HepG2 (cell line): ENCODE measurements around the gene SCMH1. TPM values are rescaled to one million over a fixed set of nuclear protein-coding genes. Genes with fewer than 3 reads are reported as not detected.

ENCODE experiments used
- ARNT2 ChIP-seq: sonication (generic); formaldehyde crosslinking; IDR thresholded peaks from 2 replicates; pipeline ENCODE4 v1.8.0; 2022; ENCODE audit warnings: mild to moderate bottlenecking, low read depth, missing genetic modification reagents, moderate library complexity
- ATAD3A ChIP-seq: sonication (generic); formaldehyde crosslinking; IDR thresholded peaks from 2 replicates; pipeline ENCODE4 v1.4.0; 2020; ENCODE audit warnings: missing genetic modification reagents
- ATF4 ChIP-seq, 2 experiments: fragments of 450-650 bp in 1 of 2; sonication (generic) in 1 of 2; formaldehyde crosslinking; IDR thresholded peaks; 2 replicates each; pipeline versions ENCODE4 v1.5.0 to v1.8.0; 2020 to 2022; ENCODE audit warnings: mild to moderate bottlenecking in 1 of 2, missing genetic modification reagents in 1 of 2
- CENPT ChIP-seq: sonication (generic); formaldehyde crosslinking; IDR thresholded peaks from 2 replicates; pipeline ENCODE4 v1.8.0; 2022; ENCODE audit warnings: low read depth, mild to moderate bottlenecking, moderate library complexity, missing genetic modification reagents
- HOXA9 ChIP-seq: sonication (generic); formaldehyde crosslinking; IDR thresholded peaks from 2 replicates; pipeline ENCODE4 v1.8.1; 2022; ENCODE audit warnings: missing genetic modification reagents, mild to moderate bottlenecking, moderate library complexity, borderline replicate concordance
- HOXD1 ChIP-seq: sonication (generic); formaldehyde crosslinking; IDR thresholded peaks from 2 replicates; pipeline ENCODE4 v1.5.0; 2020; ENCODE audit warnings: missing genetic modification reagents
- JUNB ChIP-seq: sonication (generic); formaldehyde crosslinking; IDR thresholded peaks from 2 replicates; pipeline ENCODE4 v1.8.0; 2022; ENCODE audit warnings: missing genetic modification reagents, mild to moderate bottlenecking, borderline replicate concordance
- MXI1 ChIP-seq: IDR thresholded peaks from 3 replicates; pipeline ENCODE4 v1.6.1; 2012; ENCODE audit warnings: low read depth, low read length, inconsistent platforms, borderline replicate concordance
- MYNN ChIP-seq: sonication (generic); formaldehyde crosslinking; IDR thresholded peaks from 2 replicates; pipeline ENCODE4 v1.4.0; 2020; ENCODE audit warnings: mild to moderate bottlenecking, low read depth, missing genetic modification reagents
- NBN ChIP-seq: fragments of 450-650 bp; conservative IDR thresholded peaks from 2 replicates; pipeline ENCODE4 v1.6.1; 2017
- SRSF9 ChIP-seq: fragments of 200-400 bp; formaldehyde crosslinking; IDR thresholded peaks from 2 replicates; pipeline ENCODE4 v1.6.1; 2018; ENCODE audit warnings: borderline replicate concordance, mild to moderate bottlenecking, low read depth, low read length; ENCODE audit not compliant: insufficient read depth, poor library complexity, severe bottlenecking
- TAF1 ChIP-seq: sonication (generic); formaldehyde crosslinking; IDR thresholded peaks from 2 replicates; pipeline ENCODE4 v1.4.0; 2020; ENCODE audit warnings: missing genetic modification reagents
- TCF12 ChIP-seq, 2 experiments: fragments of 450-650 bp in 1 of 2; sonication (generic) in 1 of 2; formaldehyde crosslinking in 1 of 2; IDR thresholded peaks; 2 replicates each; pipeline versions ENCODE4 v1.6.1 to v1.8.0; 2017 to 2022; ENCODE audit warnings: antibody characterized with exemption in 1 of 2, mild to moderate bottlenecking in 1 of 2, missing genetic modification reagents in 1 of 2, moderate library complexity in 1 of 2
- TMF1 ChIP-seq: sonication (generic); formaldehyde crosslinking; IDR thresholded peaks from 2 replicates; pipeline ENCODE4 v1.8.1; 2022; ENCODE audit warnings: low read depth, missing genetic modification reagents
- ZFP36 ChIP-seq: fragments of 150-350 bp; IDR thresholded peaks from 2 replicates; pipeline ENCODE4 v1.6.1; 2018; ENCODE audit warnings: borderline replicate concordance, low read length, low read depth; ENCODE audit not compliant: partially characterized antibody
- ZGPAT ChIP-seq: IDR thresholded peaks from 2 replicates; pipeline ENCODE4 v1.6.1; 2016; ENCODE audit warnings: mild to moderate bottlenecking
- ZNF10 ChIP-seq: sonication (generic); formaldehyde crosslinking; IDR thresholded peaks from 2 replicates; pipeline ENCODE4 v1.4.0; 2020; ENCODE audit warnings: mild to moderate bottlenecking, low read depth, missing genetic modification reagents, borderline replicate concordance
- ZNF317 ChIP-seq: sonication (generic); formaldehyde crosslinking; IDR thresholded peaks from 2 replicates; pipeline ENCODE4 v1.5.0; 2020; ENCODE audit warnings: mild to moderate bottlenecking, missing genetic modification reagents
- ZNF33B ChIP-seq: sonication (generic); formaldehyde crosslinking; IDR thresholded peaks from 2 replicates; pipeline ENCODE4 v1.5.1; 2020; ENCODE audit warnings: mild to moderate bottlenecking, missing genetic modification reagents
- ZNF724P ChIP-seq: sonication (generic); formaldehyde crosslinking; IDR thresholded peaks from 2 replicates; pipeline ENCODE4 v1.8.0; 2022; ENCODE audit warnings: missing genetic modification reagents, borderline replicate concordance
- ZNF749 ChIP-seq: sonication (generic); formaldehyde crosslinking; IDR thresholded peaks from 2 replicates; pipeline ENCODE4 v1.8.0; 2022; ENCODE audit warnings: mild to moderate bottlenecking, missing genetic modification reagents, moderate library complexity, borderline replicate concordance
- ZNF776 ChIP-seq: sonication (generic); formaldehyde crosslinking; IDR thresholded peaks from 2 replicates; pipeline ENCODE4 v1.4.0; 2020; ENCODE audit warnings: mild to moderate bottlenecking, missing genetic modification reagents
- polyA plus RNA-seq, 8 experiments: library from polyadenylated mRNA; depleted of rRNA in 3 of 8; stranded (reverse) in 7 of 8; unstranded in 1 of 8; fragments of >200 nt; fragmentation: Illumina TruSeq in 4 of 8; extraction: Trizol in 4 of 8; gene quantifications; 2 replicates each; pipeline versions ENCODE4 v1.2.1 to v1.2.3, GENCODE V29; 2011 to 2016; ENCODE audit warnings: low read depth in 4 of 8, missing spikeins in 1 of 8, mixed read lengths in 1 of 8; ENCODE audit not compliant: insufficient read depth in 1 of 8
- total RNA-seq, 5 experiments: library from RNA; depleted of rRNA; stranded (reverse); fragments of >200 nt; fragmentation: Illumina TruSeq; extraction: Trizol; gene quantifications; 2 replicates each; pipeline ENCODE4 v1.2.3, GENCODE V29; 2016; ENCODE audit warnings: low read depth in 1 of 5
- TF ChIP-seq, protein P1 (sequence below): sonication (generic); formaldehyde crosslinking; IDR thresholded peaks from 2 replicates; pipeline ENCODE4 v1.5.0; 2020; ENCODE audit warnings: mild to moderate bottlenecking, missing genetic modification reagents, moderate library complexity
- TF ChIP-seq, protein P2 (sequence below): IDR thresholded peaks from 2 replicates; pipeline ENCODE4 v1.6.1; 2016

Gene SCMH1
- total and polyA plus RNA-seq, 2 of the 13 experiments (the other 11 are each of a cell fraction or from before 2014, with no cell fraction given): 41.8 to 52.6 TPM

GRCh38 chr1:40979241-40980067 is 262.7 kb downstream of the SCMH1 start, which contains the start of gene CTPS1 (continued):
- peak; percentile 82; the same call in 1 of the 2 replicates for TF ChIP-seq ZGPAT (CRISPR knock-in tag)
- TF ChIP-seq, protein P1, sequence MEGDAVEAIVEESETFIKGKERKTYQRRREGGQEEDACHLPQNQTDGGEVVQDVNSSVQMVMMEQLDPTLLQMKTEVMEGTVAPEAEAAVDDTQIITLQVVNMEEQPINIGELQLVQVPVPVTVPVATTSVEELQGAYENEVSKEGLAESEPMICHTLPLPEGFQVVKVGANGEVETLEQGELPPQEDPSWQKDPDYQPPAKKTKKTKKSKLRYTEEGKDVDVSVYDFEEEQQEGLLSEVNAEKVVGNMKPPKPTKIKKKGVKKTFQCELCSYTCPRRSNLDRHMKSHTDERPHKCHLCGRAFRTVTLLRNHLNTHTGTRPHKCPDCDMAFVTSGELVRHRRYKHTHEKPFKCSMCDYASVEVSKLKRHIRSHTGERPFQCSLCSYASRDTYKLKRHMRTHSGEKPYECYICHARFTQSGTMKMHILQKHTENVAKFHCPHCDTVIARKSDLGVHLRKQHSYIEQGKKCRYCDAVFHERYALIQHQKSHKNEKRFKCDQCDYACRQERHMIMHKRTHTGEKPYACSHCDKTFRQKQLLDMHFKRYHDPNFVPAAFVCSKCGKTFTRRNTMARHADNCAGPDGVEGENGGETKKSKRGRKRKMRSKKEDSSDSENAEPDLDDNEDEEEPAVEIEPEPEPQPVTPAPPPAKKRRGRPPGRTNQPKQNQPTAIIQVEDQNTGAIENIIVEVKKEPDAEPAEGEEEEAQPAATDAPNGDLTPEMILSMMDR: peak; percentile 20; the same call in 1 of the 2 replicates
- peak in 1 of 2 experiments; percentile 41; a peak in 1 of 4 replicates for TF ChIP-seq ATF4 (CRISPR knock-in tag; IDR thresholded peaks at IDR 0.05)
- TF ChIP-seq HOXD1: no peak
- no peak for TF ChIP-seq MYNN (CRISPR knock-in tag)
- peak; percentile 29; the same call in 1 of the 2 replicates for TF ChIP-seq CENPT (CRISPR knock-in tag)
- TF ChIP-seq TAF1: peak; percentile 86
- TF ChIP-seq ZNF749 (CRISPR knock-in tag): peak; percentile 78; the same call in 1 of the 2 replicates
- TF ChIP-seq ZNF776 (CRISPR knock-in tag): peak; percentile 87
- no peak for TF ChIP-seq JUNB (CRISPR knock-in tag)
- TF ChIP-seq TMF1 (CRISPR knock-in tag): no peak; the same call in none of the 2 replicates
- no peak for TF ChIP-seq TCF12 (IDR thresholded peaks at IDR 0.05)
- TF ChIP-seq TCF12 (CRISPR knock-in tag; IDR thresholded peaks at IDR 0.05): peak; percentile 65; the same call in 1 of the 2 replicates
- no peak for TF ChIP-seq SRSF9
- TF ChIP-seq NBN: no peak
- TF ChIP-seq ZNF724P (CRISPR knock-in tag): no peak
- TF ChIP-seq ZNF317 (CRISPR knock-in tag): no peak
- TF ChIP-seq, protein P2, sequence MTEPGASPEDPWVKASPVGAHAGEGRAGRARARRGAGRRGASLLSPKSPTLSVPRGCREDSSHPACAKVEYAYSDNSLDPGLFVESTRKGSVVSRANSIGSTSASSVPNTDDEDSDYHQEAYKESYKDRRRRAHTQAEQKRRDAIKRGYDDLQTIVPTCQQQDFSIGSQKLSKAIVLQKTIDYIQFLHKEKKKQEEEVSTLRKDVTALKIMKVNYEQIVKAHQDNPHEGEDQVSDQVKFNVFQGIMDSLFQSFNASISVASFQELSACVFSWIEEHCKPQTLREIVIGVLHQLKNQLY (CRISPR knock-in tag): no peak
- TF ChIP-seq ATAD3A (CRISPR knock-in tag): no peak
- no peak; the same call in 1 of the 2 replicates for TF ChIP-seq ARNT2
- TF ChIP-seq ZNF33B (CRISPR knock-in tag): no peak; the same call in 1 of the 2 replicates
- no peak for TF ChIP-seq ZNF10 (CRISPR knock-in tag)
- peak; percentile 75; the same call in 1 of the 3 replicates for TF ChIP-seq MXI1
- no peak for TF ChIP-seq ZFP36
- TF ChIP-seq HOXA9: peak; percentile 32; the same call in 1 of the 2 replicates
